ENCODE data around the gene WBP2NL. TPM values are rescaled to one million over a fixed set of nuclear protein-coding genes. Genes with fewer than 3 reads are reported as not detected.
A peak's percentile ranks its signal among the peaks of the same experiment; 100 is the strongest.

The WBP2NL gene
- total RNA-seq, 2 experiments from 2014 or later = 1.1 to 1.9 TPM

- intact Hi-C loops (cut with micrococcal nuclease; ENCODE audit: unreplicated experiment) = no loop called here
- Histone ChIP-seq H3K36me3 (ENCODE audit: insufficient read depth, low read length) (no peaks in the 10 kb centered on the region), H3K27ac (ENCODE audit: low read depth, low read length, poor library complexity, severe bottlenecking) (no peak overlapping the region), H3K9me3 (ENCODE audit: low read length) (no peaks in the 10 kb centered on the region), H4K20me1 (ENCODE audit: insufficient read depth, low read length) (no peaks in the 10 kb centered on the region), H2AFZ (ENCODE audit: low read length) (no peak overlapping the region), H3K4me1 (ENCODE audit: insufficient read depth, low read length, poor library complexity, severe bottlenecking) (peaks cover 7% of the 10 kb centered on the region), H3K9me2 (ENCODE audit: insufficient read depth, low read length) (no peaks in the 10 kb centered on the region; the same call in 1 of the 2 replicates), H3K79me2 (ENCODE audit: insufficient read depth, low read depth, low read length) (no peaks in the 10 kb centered on the region), H3K4me3 (ENCODE audit: low read depth, low read length, poor library complexity, severe bottlenecking) (no peak overlapping the region), H3K4me2 (ENCODE audit: low read length) (no peak overlapping the region)
- no TSS peak for BruUV-seq (replicated peaks)
- POLR2A ChIA-PET = interaction anchor here (0.6 to 0.7 kb wide), 2 partner anchors 13 to 33 kb away, joined by 3 read pairs; no protein-coding TSS in a partner anchor
- TF ChIP-seq EZH2phosphoT487 (IDR thresholded peaks at IDR 0.05; ENCODE audit: borderline replicate concordance, low read depth, low read length) = no peak
- no peak for TF ChIP-seq CTCF (conservative IDR thresholded peaks at IDR 0.05; ENCODE audit: low read length)
- no peak for DNase-seq (ENCODE audit: low spot score)
- CTCF ChIA-PET (ENCODE audit: unreplicated experiment) = no interaction called here
Observed at GRCh38 chr22:42025421-42025820, 26.8 kb downstream of the WBP2NL start.

- Histone ChIP-seq H3K4me2 (ENCODE audit: low read length) (no peak overlapping the region), H2AFZ (ENCODE audit: low read length) (no peak overlapping the region), H3K36me3 (ENCODE audit: insufficient read depth, low read length) (no peaks in the 10 kb centered on the region), H4K20me1 (ENCODE audit: insufficient read depth, low read length) (no peaks in the 10 kb centered on the region), H3K4me3 (ENCODE audit: low read depth, low read length, poor library complexity, severe bottlenecking) (no peak overlapping the region), H3K27ac (ENCODE audit: low read depth, low read length, poor library complexity, severe bottlenecking) (no peak overlapping the region), H3K4me1 (ENCODE audit: insufficient read depth, low read length, poor library complexity, severe bottlenecking) (peaks cover 7% of the 10 kb centered on the region), H3K9me3 (ENCODE audit: low read length) (no peaks in the 10 kb centered on the region), H3K9me2 (ENCODE audit: insufficient read depth, low read length) (no peaks in the 10 kb centered on the region; the same call in 1 of the 2 replicates), H3K79me2 (ENCODE audit: insufficient read depth, low read depth, low read length) (no peaks in the 10 kb centered on the region)
- CTCF ChIA-PET (ENCODE audit: unreplicated experiment) = no interaction called here
- no peak for DNase-seq (ENCODE audit: low spot score)
- POLR2A ChIA-PET = interaction anchor here (0.6 kb wide), 1 partner anchor 24 kb away, joined by 3 read pairs; no protein-coding TSS in a partner anchor
- no peak for TF ChIP-seq CTCF (conservative IDR thresholded peaks at IDR 0.05; ENCODE audit: low read length)
- no peak for TF ChIP-seq EZH2phosphoT487 (IDR thresholded peaks at IDR 0.05; ENCODE audit: borderline replicate concordance, low read depth, low read length)
- intact Hi-C loops (cut with micrococcal nuclease; ENCODE audit: unreplicated experiment) = no loop called here
- no TSS peak for BruUV-seq (replicated peaks)
Observed at GRCh38 chr22:42026705-42027104, 28.1 kb downstream of the WBP2NL start.

GRCh38 chr22:42033263-42034181 lies 34.9 kb downstream of the WBP2NL start:
- Histone ChIP-seq H3K4me3 (ENCODE audit: low read depth, low read length, poor library complexity, severe bottlenecking) (no peak overlapping the region), H3K4me2 (ENCODE audit: low read length) (no peak overlapping the region), H3K9me2 (ENCODE audit: insufficient read depth, low read length) (no peaks in the 10 kb centered on the region; the same call in 1 of the 2 replicates), H3K79me2 (ENCODE audit: insufficient read depth, low read depth, low read length) (no peaks in the 10 kb centered on the region), H3K9me3 (ENCODE audit: low read length) (no peaks in the 10 kb centered on the region), H2AFZ (ENCODE audit: low read length) (no peak overlapping the region), H3K36me3 (ENCODE audit: insufficient read depth, low read length) (no peaks in the 10 kb centered on the region), H3K27ac (ENCODE audit: low read depth, low read length, poor library complexity, severe bottlenecking) (no peak overlapping the region), H3K4me1 (ENCODE audit: insufficient read depth, low read length, poor library complexity, severe bottlenecking) (no peaks in the 10 kb centered on the region), H4K20me1 (ENCODE audit: insufficient read depth, low read length) (no peaks in the 10 kb centered on the region)
- TF ChIP-seq CTCF (conservative IDR thresholded peaks at IDR 0.05; ENCODE audit: low read length) (no peak), EZH2phosphoT487 (IDR thresholded peaks at IDR 0.05; ENCODE audit: borderline replicate concordance, low read depth, low read length) (no peak)
- BruUV-seq (replicated peaks) = no TSS peak
- DNase-seq (ENCODE audit: low spot score) = peak; percentile 9
- CTCF ChIA-PET (ENCODE audit: unreplicated experiment) = no interaction called here
- intact Hi-C loops (cut with micrococcal nuclease; ENCODE audit: unreplicated experiment) = loop anchor here (5.0 kb wide), 1 partner anchor 41 kb away; no protein-coding TSS in a partner anchor
- POLR2A ChIA-PET = no interaction called here
